Measurements from ENCODE around the gene DNAJC15. TPM values are rescaled to one million over a fixed set of nuclear protein-coding genes. Genes with fewer than 3 reads are reported as not detected.

The DNAJC15 gene
- total and polyA plus RNA-seq, 7 experiments from 2014 or later = 5.0 to 22.8 (median 10.5) TPM

DNA sequence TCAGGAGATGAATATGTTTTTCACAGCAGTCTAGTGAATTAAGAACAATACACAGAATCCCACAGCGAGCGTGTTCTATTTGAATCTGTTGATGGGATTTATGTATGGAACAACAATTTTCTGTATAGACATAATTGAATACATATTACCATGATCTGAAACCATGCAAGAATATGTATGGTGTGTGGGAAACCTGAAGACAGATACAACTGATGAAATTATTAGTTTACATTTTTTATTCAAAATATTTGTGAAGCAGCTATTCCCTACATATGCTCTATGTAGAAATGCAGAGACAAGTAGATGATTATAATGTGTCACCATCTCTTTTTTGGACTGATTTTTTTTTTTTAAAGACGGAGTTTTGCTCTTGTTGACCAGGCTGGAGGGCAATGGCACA is 91.8 kb downstream of the DNAJC15 start:
- H3K27me3 Mint-ChIP-seq = peaks cover 0 to 15% (median 3%) of the 10 kb centered on the region in 5 donors
- ChIA-PET POLR2A (no interaction called here), CTCF (no interaction called here)
- intact Hi-C loops (cut with micrococcal nuclease) = no loop called here
- no peak for DNase-seq
- H3K9me3 Mint-ChIP-seq = no peaks in the 10 kb centered on the region
- no peaks in the 10 kb centered on the region for H3K9me3 ChIP-seq (ENCODE audit: control insufficient read depth in 2 of 3, low read length in 3 of 3)
- no peaks in the 10 kb centered on the region for H3K36me3 ChIP-seq (ENCODE audit: control insufficient read depth in 2 of 3, insufficient read depth in 3 of 3, low read length in 3 of 3)
- H3K27me3 ChIP-seq (ENCODE audit: control insufficient read depth in 2 of 2, insufficient read depth in 2 of 2, low read length in 2 of 2) = no peaks in the 10 kb centered on the region
- H3K4me1 ChIP-seq (ENCODE audit: control insufficient read depth in 2 of 2, insufficient read depth in 2 of 2, low read length in 2 of 2) = no peaks in the 10 kb centered on the region
- no peak overlapping the region for H3K4me3 ChIP-seq (ENCODE audit: low read length)
- no peak for ATAC-seq
- H3K4me3 Mint-ChIP-seq = no peak overlapping the region
- H3K4me1 Mint-ChIP-seq = no peaks in the 10 kb centered on the region
- no peak overlapping the region for H3K27ac Mint-ChIP-seq
- H3K36me3 Mint-ChIP-seq = no peaks in the 10 kb centered on the region
- H3K27ac ChIP-seq (ENCODE audit: low read depth, low read length) = no peak overlapping the region

DNA sequence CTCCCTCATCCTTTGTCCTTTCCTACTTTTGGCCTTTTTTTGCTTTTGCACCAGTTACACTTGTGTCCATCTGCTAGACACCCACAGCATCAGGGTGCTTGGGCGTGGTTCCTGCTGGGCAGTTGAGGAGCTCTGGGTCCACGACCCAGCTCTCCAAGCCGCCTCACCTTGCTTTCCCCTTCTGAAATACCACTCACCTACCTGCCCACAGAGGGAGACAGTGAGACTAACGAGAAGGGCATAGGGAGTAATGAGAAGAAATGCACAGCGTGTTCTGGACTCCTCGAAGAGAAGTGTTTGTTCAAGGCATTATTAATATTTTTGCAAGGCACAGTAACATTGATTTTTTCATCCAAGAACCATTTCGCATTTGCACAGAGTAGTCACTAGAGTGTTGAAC is 92.9 kb downstream of the DNAJC15 start:
- H3K27ac ChIP-seq (ENCODE audit: low read depth, low read length) = no peak overlapping the region
- ChIA-PET CTCF (no interaction called here), POLR2A (no interaction called here)
- H3K4me3 ChIP-seq (ENCODE audit: low read length) = no peak overlapping the region
- H3K4me1 ChIP-seq (ENCODE audit: control insufficient read depth in 2 of 2, insufficient read depth in 2 of 2, low read length in 2 of 2) = no peaks in the 10 kb centered on the region
- no peak overlapping the region for H3K4me3 Mint-ChIP-seq
- ATAC-seq (no peak), DNase-seq (no peak)
- no peaks in the 10 kb centered on the region for H3K36me3 Mint-ChIP-seq
- H3K27ac Mint-ChIP-seq = no peak overlapping the region
- peaks cover 0 to 2% (median 0%) of the 10 kb centered on the region in 11 donors for H3K9me3 Mint-ChIP-seq
- H3K36me3 ChIP-seq (ENCODE audit: control insufficient read depth in 2 of 3, insufficient read depth in 3 of 3, low read length in 3 of 3) = no peaks in the 10 kb centered on the region
- H3K9me3 ChIP-seq (ENCODE audit: control insufficient read depth in 2 of 3, low read length in 3 of 3) = no peaks in the 10 kb centered on the region
- H3K27me3 ChIP-seq (ENCODE audit: control insufficient read depth in 2 of 2, insufficient read depth in 2 of 2, low read length in 2 of 2) = no peaks in the 10 kb centered on the region
- peaks cover 0 to 15% (median 3%) of the 10 kb centered on the region in 5 donors for H3K27me3 Mint-ChIP-seq
- no peaks in the 10 kb centered on the region for H3K4me1 Mint-ChIP-seq
- intact Hi-C loops (cut with micrococcal nuclease) = no loop called here

DNA sequence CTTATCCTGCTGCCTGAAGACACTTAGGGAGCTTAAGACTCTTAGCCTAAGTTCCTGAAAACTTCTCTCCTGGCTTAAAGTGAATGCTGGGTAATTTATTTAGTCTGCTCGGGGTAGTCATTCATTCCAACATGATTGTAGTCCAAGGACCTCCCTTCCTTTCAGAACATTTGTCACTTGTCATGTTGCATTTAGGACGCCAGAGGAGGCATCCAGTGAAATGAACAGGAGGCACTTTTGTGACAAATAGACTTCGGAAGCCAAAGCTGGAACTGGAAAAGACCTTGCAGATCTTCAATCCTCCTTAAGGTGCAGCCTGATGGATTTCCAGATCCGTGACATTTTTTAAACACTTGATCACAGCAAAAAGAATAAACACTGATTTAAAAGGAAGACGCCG is 95.1 kb downstream of the DNAJC15 start:
- no peak overlapping the region for H3K27ac ChIP-seq (ENCODE audit: low read depth, low read length)
- no peaks in the 10 kb centered on the region for H3K27me3 ChIP-seq (ENCODE audit: control insufficient read depth in 2 of 2, insufficient read depth in 2 of 2, low read length in 2 of 2)
- peaks cover 0 to 4% (median 0%) of the 10 kb centered on the region in 5 donors for H3K36me3 Mint-ChIP-seq
- H3K36me3 ChIP-seq (ENCODE audit: control insufficient read depth in 2 of 3, insufficient read depth in 3 of 3, low read length in 3 of 3) = no peaks in the 10 kb centered on the region
- intact Hi-C loops (cut with micrococcal nuclease) = no loop called here
- DNase-seq (no peak), ATAC-seq (no peak)
- no peaks in the 10 kb centered on the region for H3K4me1 Mint-ChIP-seq
- peaks cover 0 to 2% (median 0%) of the 10 kb centered on the region in 11 donors for H3K9me3 Mint-ChIP-seq
- H3K9me3 ChIP-seq (ENCODE audit: control insufficient read depth in 2 of 3, low read length in 3 of 3) = no peaks in the 10 kb centered on the region
- POLR2A ChIA-PET = no interaction called here
- H3K4me3 Mint-ChIP-seq = no peak overlapping the region
- no peak overlapping the region for H3K27ac Mint-ChIP-seq
- H3K27me3 Mint-ChIP-seq = peaks cover 5 to 12% (median 9%) of the 10 kb centered on the region in 5 donors
- no peaks in the 10 kb centered on the region for H3K4me1 ChIP-seq (ENCODE audit: control insufficient read depth in 2 of 2, insufficient read depth in 2 of 2, low read length in 2 of 2)
- CTCF ChIA-PET = no interaction called here
- no peak overlapping the region for H3K4me3 ChIP-seq (ENCODE audit: low read length)

DNA sequence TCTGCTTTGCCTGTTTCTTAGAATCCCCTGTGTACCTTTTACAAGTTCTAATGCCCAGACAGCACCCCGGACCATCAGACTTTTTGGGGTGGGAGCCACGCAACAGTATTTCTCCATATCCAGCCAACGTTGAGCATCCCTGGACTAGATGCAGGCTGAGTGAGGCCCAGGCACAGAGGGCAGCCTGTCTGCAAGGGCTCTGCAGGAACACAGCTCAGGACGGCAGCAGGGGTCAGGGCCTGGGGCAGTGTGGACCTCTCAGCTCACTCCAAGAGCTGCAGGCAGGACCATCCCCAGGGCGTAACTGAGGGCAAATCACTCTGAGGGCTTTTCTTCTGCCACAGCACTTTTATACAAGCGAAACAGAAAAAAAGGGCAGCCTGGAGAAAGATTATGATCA is 95.8 kb downstream of the DNAJC15 start:
- intact Hi-C loops (cut with micrococcal nuclease) = no loop called here
- Histone ChIP-seq H3K4me1 (ENCODE audit: control insufficient read depth in 2 of 2, insufficient read depth in 2 of 2, low read length in 2 of 2) (no peaks in the 10 kb centered on the region), H3K36me3 (ENCODE audit: control insufficient read depth in 2 of 3, insufficient read depth in 3 of 3, low read length in 3 of 3) (no peaks in the 10 kb centered on the region), H3K27me3 (ENCODE audit: control insufficient read depth in 2 of 2, insufficient read depth in 2 of 2, low read length in 2 of 2) (no peaks in the 10 kb centered on the region), H3K4me3 (ENCODE audit: low read length) (no peak overlapping the region), H3K27ac (ENCODE audit: low read depth, low read length) (no peak overlapping the region), H3K9me3 (ENCODE audit: control insufficient read depth in 2 of 3, low read length in 3 of 3) (no peaks in the 10 kb centered on the region)
- Mint-ChIP-seq H3K9me3 (peaks cover 0 to 2% (median 0%) of the 10 kb centered on the region in 11 donors), H3K27ac (no peak overlapping the region), H3K27me3 (peaks cover 5 to 12% (median 9%) of the 10 kb centered on the region in 5 donors), H3K4me3 (no peak overlapping the region), H3K4me1 (no peaks in the 10 kb centered on the region), H3K36me3 (peaks cover 0 to 4% (median 0%) of the 10 kb centered on the region in 5 donors)
- ATAC-seq (no peak), DNase-seq (no peak)
- ChIA-PET CTCF (no interaction called here), POLR2A (no interaction called here)

GRCh38 chr13:43122791-43123190 is 99.4 kb downstream of the DNAJC15 start:
- H3K36me3 ChIP-seq (ENCODE audit: control insufficient read depth in 2 of 3, insufficient read depth in 3 of 3, low read length in 3 of 3) = no peaks in the 10 kb centered on the region
- H3K4me1 Mint-ChIP-seq = peaks cover 4 to 6% (median 5%) of the 10 kb centered on the region in 7 donors
- H3K27me3 ChIP-seq (ENCODE audit: control insufficient read depth in 2 of 2, insufficient read depth in 2 of 2, low read length in 2 of 2) = no peaks in the 10 kb centered on the region
- no peak overlapping the region for H3K4me3 Mint-ChIP-seq
- intact Hi-C loops (cut with micrococcal nuclease) = no loop called here
- no peaks in the 10 kb centered on the region for H3K9me3 ChIP-seq (ENCODE audit: control insufficient read depth in 2 of 3, low read length in 3 of 3)
- ChIA-PET CTCF (no interaction called here), POLR2A (no interaction called here)
- peaks cover 0 to 4% (median 0%) of the 10 kb centered on the region in 5 donors for H3K36me3 Mint-ChIP-seq
- H3K4me1 ChIP-seq (ENCODE audit: control insufficient read depth in 2 of 2, insufficient read depth in 2 of 2, low read length in 2 of 2) = peaks cover 0 to 6% of the 10 kb centered on the region in 2 donors
- H3K27ac Mint-ChIP-seq = no peak overlapping the region
- DNase-seq (no peak), ATAC-seq (no peak)
- no peak overlapping the region for H3K4me3 ChIP-seq (ENCODE audit: low read length)
- H3K27me3 Mint-ChIP-seq = peaks cover 5 to 12% (median 9%) of the 10 kb centered on the region in 5 donors
- H3K27ac ChIP-seq (ENCODE audit: low read depth, low read length) = no peak overlapping the region
- peaks cover 0 to 3% (median 0%) of the 10 kb centered on the region in 11 donors for H3K9me3 Mint-ChIP-seq

- Histone ChIP-seq H3K4me1 (ENCODE audit: control insufficient read depth in 2 of 2, insufficient read depth in 2 of 2, low read length in 2 of 2) (peaks cover 0 to 9% of the 10 kb centered on the region in 2 donors), H3K27me3 (ENCODE audit: control insufficient read depth in 2 of 2, insufficient read depth in 2 of 2, low read length in 2 of 2) (no peaks in the 10 kb centered on the region), H3K27ac (ENCODE audit: low read depth, low read length) (no peak overlapping the region), H3K36me3 (ENCODE audit: control insufficient read depth in 2 of 3, insufficient read depth in 3 of 3, low read length in 3 of 3) (no peaks in the 10 kb centered on the region), H3K4me3 (ENCODE audit: low read length) (no peak overlapping the region), H3K9me3 (ENCODE audit: control insufficient read depth in 2 of 3, low read length in 3 of 3) (no peaks in the 10 kb centered on the region)
- no peak for DNase-seq
- Mint-ChIP-seq H3K4me3 (no peak overlapping the region), H3K36me3 (peaks cover 0 to 4% (median 0%) of the 10 kb centered on the region in 5 donors), H3K27ac (no peak overlapping the region), H3K27me3 (peaks cover 3 to 10% (median 8%) of the 10 kb centered on the region in 5 donors), H3K9me3 (peaks cover 0 to 3% (median 0%) of the 10 kb centered on the region in 11 donors), H3K4me1 (peaks cover 7 to 14% (median 13%) of the 10 kb centered on the region in 7 donors)
- intact Hi-C loops (cut with micrococcal nuclease) = no loop called here
- ChIA-PET CTCF (no interaction called here), POLR2A (no interaction called here)
- no peak for ATAC-seq
Observed at GRCh38 chr13:43123856-43124255, 100.5 kb downstream of the DNAJC15 start.

DNA sequence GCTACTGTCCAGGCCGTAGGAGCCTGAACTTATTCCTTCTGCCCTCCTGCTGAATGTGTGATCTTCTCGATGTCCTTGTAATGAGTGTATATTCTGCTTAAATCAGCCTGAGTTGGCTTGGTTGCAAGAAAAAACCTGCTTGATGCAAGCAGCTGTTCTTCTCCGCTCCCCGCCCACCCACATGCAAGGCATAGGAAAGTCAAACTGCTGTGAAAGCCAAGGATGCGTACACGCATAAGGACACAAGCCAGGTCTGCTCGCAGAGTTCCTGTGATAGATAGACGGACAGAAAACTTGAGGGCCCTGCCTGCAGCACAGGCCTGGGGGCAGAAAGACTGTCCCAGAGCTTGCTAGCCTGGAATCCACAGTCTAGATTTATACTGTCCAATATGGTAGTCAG is 101.1 kb downstream of the DNAJC15 start:
- intact Hi-C loops (cut with micrococcal nuclease) = no loop called here
- Mint-ChIP-seq H3K4me3 (no peak overlapping the region), H3K27ac (no peak overlapping the region), H3K4me1 (peaks cover 7 to 19% (median 13%) of the 10 kb centered on the region in 7 donors), H3K36me3 (peaks cover 0 to 4% (median 0%) of the 10 kb centered on the region in 5 donors), H3K9me3 (peaks cover 0 to 3% (median 0%) of the 10 kb centered on the region in 11 donors), H3K27me3 (peaks cover 8 to 11% (median 9%) of the 10 kb centered on the region in 5 donors)
- ChIA-PET POLR2A (no interaction called here), CTCF (no interaction called here)
- Histone ChIP-seq H3K27ac (ENCODE audit: low read depth, low read length) (no peak overlapping the region), H3K9me3 (ENCODE audit: control insufficient read depth in 2 of 3, low read length in 3 of 3) (no peaks in the 10 kb centered on the region), H3K36me3 (ENCODE audit: control insufficient read depth in 2 of 3, insufficient read depth in 3 of 3, low read length in 3 of 3) (no peaks in the 10 kb centered on the region), H3K27me3 (ENCODE audit: control insufficient read depth in 2 of 2, insufficient read depth in 2 of 2, low read length in 2 of 2) (no peaks in the 10 kb centered on the region), H3K4me3 (ENCODE audit: low read length) (no peak overlapping the region), H3K4me1 (ENCODE audit: control insufficient read depth in 2 of 2, insufficient read depth in 2 of 2, low read length in 2 of 2) (peaks cover 0 to 9% of the 10 kb centered on the region in 2 donors)
- DNase-seq (no peak), ATAC-seq (no peak)
